Neural progenitor cell (in vitro differentiated cells): ENCODE results near the gene VPS13D.

Experiments
- CTCF ChIP-seq: fragments of 200-600 bp; sonication (generic); IDR thresholded peaks from 2 replicates; pipeline ENCODE4 v1.5.1; 2017; ENCODE audit warnings: antibody characterized with exemption, mild to moderate bottlenecking
- EZH2 ChIP-seq: fragments of 200-600 bp; sonication (generic); IDR thresholded peaks from 2 replicates; pipeline ENCODE4 v1.6.1; 2017; ENCODE audit warnings: antibody characterized with exemption, mild to moderate bottlenecking, moderate library complexity
- EZH2phosphoT487 ChIP-seq: fragments of 200-600 bp; sonication (generic); IDR thresholded peaks from 2 replicates; pipeline ENCODE4 v1.6.1; 2017; ENCODE audit warnings: antibody characterized with exemption

- TF ChIP-seq CTCF (no peak), EZH2phosphoT487 (no peak), EZH2 (no peak)
These were observed 186.9 kb downstream of the VPS13D start for GRCh38 chr1:12416744-12417143.
